Central memory CD8-positive, alpha-beta T cell (primary cell): Measurements from ENCODE around the gene PYGL.
A peak's percentile ranks its signal among the peaks of the same experiment; 100 is the strongest.
"Not testable (repeated sequence)": the region's sequence is repeated elsewhere in the genome, so short reads cannot be mapped to it uniquely, and the experiment has no call there.

Source experiments
- ATAC-seq: fragments of 150-1000 bp; cut with Tn5 transposase; replicated peaks from 2 replicates; pipeline ENCODE4 v1.10.0; 2022; ENCODE audit warnings: mild to moderate bottlenecking, moderate FRiP score, moderate number of reproducible peaks; ENCODE audit not compliant: poor library complexity, severe bottlenecking; ENCODE audit errors: extremely low read depth
- DNase-seq, 2 donors: peaks; one replicate each; pipeline ENCODE4 v3.0.0; 2021; ENCODE audit warnings: low spot score in 2 of 2
- H3K27ac Mint-ChIP-seq: one replicate; pipeline ENCODE4 v1.8.0; 2022; ENCODE audit warnings: low read depth, mild to moderate bottlenecking, moderate library complexity, mixed read lengths
- H3K27me3 Mint-ChIP-seq: one replicate; pipeline ENCODE4 v1.8.0; 2022; ENCODE audit warnings: mixed read lengths
- H3K36me3 Mint-ChIP-seq: one replicate; pipeline ENCODE4 v1.8.0; 2022; ENCODE audit warnings: mild to moderate bottlenecking, moderate library complexity, mixed read lengths; ENCODE audit not compliant: insufficient read depth
- H3K4me1 Mint-ChIP-seq: one replicate; pipeline ENCODE4 v1.8.0; 2022; ENCODE audit warnings: mixed read lengths
- H3K4me3 Mint-ChIP-seq: one replicate; pipeline ENCODE4 v1.8.0; 2022; ENCODE audit warnings: mild to moderate bottlenecking, moderate library complexity, mixed read lengths
- H3K9me3 Mint-ChIP-seq: one replicate; pipeline ENCODE4 v1.8.0; 2022; ENCODE audit warnings: mixed read lengths

Gene PYGL

DNA sequence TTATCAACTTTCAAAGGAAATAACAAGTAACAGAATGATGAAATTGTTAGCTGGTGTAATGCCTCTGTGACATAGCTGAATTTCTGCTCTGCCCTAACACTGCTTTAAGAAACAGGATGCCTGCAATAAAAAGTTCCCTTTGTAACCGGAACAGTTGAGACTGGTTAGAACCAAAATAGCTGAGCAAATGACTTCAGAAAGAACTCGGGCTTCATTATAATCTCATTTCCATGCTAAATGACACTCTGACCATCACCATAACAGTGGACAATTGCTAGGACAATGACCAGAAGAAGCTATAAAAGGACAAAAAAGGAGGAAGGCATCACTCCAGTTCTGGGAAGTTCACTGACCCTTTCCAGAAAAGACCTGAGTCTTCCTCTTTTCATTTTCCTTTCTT is 23.5 kb upstream of the PYGL start:
- Mint-ChIP-seq H3K4me1 (no peaks in the 10 kb centered on the region), H3K27ac (no peak overlapping the region), H3K36me3 (no peaks in the 10 kb centered on the region), H3K9me3 (no peaks in the 10 kb centered on the region), H3K27me3 (peaks cover 48% of the 10 kb centered on the region), H3K4me3 (no peak overlapping the region)
- DNase-seq (no peak), ATAC-seq (no peak)

- ATAC-seq, result no peak
Measured at GRCh38 chr14:50967103-50967502, 22.8 kb upstream of the PYGL start.

DNA sequence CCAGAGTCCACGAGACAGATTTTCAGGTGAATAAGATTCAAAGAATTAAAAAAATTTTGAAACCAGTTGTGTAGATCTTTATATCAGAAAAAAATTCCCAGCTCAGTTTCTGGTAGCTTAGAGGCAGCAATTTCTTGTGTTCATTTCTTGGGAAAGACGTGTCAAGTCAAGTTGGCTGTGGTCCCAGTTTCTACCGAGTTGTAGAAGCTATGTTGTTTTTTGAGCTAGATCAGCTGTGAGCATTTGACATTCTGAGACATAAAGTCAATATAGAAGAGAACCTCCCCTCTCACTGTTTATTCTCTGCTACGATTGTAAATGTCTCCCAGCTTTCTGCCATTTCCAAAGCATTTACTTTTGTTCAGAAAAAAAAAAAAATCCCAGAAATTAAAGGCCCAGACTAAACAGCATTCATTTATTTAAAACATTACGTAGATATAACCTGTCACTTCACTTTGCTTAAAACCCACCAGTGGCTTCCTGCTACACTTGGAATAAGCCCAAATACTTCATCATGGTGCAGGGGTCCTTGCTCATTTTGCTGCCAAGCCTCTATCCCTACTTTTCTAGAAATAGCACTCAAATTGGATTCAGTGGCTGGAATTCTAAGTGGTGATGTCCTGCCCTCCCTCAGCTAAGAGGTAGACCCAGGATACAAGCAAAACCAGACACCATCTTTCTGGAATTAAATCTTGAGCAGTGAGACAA is 20.6 kb upstream of the PYGL start:
- H3K9me3 Mint-ChIP-seq, result no peaks in the 10 kb centered on the region
- no peaks in the 10 kb centered on the region for H3K4me1 Mint-ChIP-seq
- no peak overlapping the region for H3K4me3 Mint-ChIP-seq
- peaks cover 38% of the 10 kb centered on the region for H3K27me3 Mint-ChIP-seq
- ATAC-seq, result no peak
- H3K36me3 Mint-ChIP-seq, result no peaks in the 10 kb centered on the region
- no peak for DNase-seq
- no peak overlapping the region for H3K27ac Mint-ChIP-seq

More at GRCh38 chr14:50967103-50967502, 22.8 kb upstream of the PYGL start:
- no peak overlapping the region for H3K4me3 Mint-ChIP-seq
- no peaks in the 10 kb centered on the region for H3K36me3 Mint-ChIP-seq
- H3K27ac Mint-ChIP-seq, result no peak overlapping the region
- no peaks in the 10 kb centered on the region for H3K9me3 Mint-ChIP-seq
- no peak for DNase-seq
- no peaks in the 10 kb centered on the region for H3K4me1 Mint-ChIP-seq
- H3K27me3 Mint-ChIP-seq, result peaks cover 48% of the 10 kb centered on the region

DNA sequence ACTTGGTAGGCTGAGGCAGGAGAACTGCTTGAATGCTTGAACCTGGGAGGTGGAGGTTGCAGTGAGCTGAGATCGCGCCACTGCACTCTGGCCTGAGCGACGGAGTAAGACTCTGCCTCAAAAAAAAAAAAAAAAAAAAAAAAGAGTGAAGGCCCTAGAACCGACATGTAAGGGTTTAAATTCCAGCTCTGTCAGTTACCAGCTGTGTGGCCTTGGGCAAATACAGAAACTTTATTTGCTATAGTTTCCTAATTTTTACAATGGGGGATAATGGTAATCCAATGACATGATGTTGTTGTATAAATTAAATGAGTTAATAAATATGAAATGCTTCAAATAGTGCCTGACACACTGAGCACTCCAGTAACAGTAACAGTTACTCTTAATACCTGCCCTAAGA is 19.6 kb upstream of the PYGL start:
- Mint-ChIP-seq H3K27ac (no peak overlapping the region), H3K36me3 (no peaks in the 10 kb centered on the region), H3K9me3 (no peaks in the 10 kb centered on the region), H3K4me3 (no peak overlapping the region), H3K4me1 (no peaks in the 10 kb centered on the region), H3K27me3 (peaks cover 34% of the 10 kb centered on the region)
- ATAC-seq (no peak), DNase-seq (no peak)

GRCh38 chr14:50961605-50962221 is 17.4 kb upstream of the PYGL start:
- H3K27me3 Mint-ChIP-seq, result peaks cover 34% of the 10 kb centered on the region
- H3K4me1 Mint-ChIP-seq, result no peaks in the 10 kb centered on the region
- no peak overlapping the region for H3K27ac Mint-ChIP-seq
- DNase-seq (no peak), ATAC-seq (no peak)
- H3K36me3 Mint-ChIP-seq, result no peaks in the 10 kb centered on the region
- no peaks in the 10 kb centered on the region for H3K9me3 Mint-ChIP-seq
- no peak overlapping the region for H3K4me3 Mint-ChIP-seq

GRCh38 chr14:50957296-50957695 is 13.0 kb upstream of the PYGL start:
- no peaks in the 10 kb centered on the region for H3K4me1 Mint-ChIP-seq
- no peak overlapping the region for H3K4me3 Mint-ChIP-seq
- no peaks in the 10 kb centered on the region for H3K9me3 Mint-ChIP-seq
- H3K27ac Mint-ChIP-seq, result no peak overlapping the region
- no peaks in the 10 kb centered on the region for H3K36me3 Mint-ChIP-seq
- ATAC-seq (no peak), DNase-seq (no peak)
- H3K27me3 Mint-ChIP-seq, result peaks cover 7% of the 10 kb centered on the region

- H3K4me3 Mint-ChIP-seq, H3K4me1 Mint-ChIP-seq, H3K36me3 Mint-ChIP-seq, DNase-seq, H3K9me3 Mint-ChIP-seq, H3K27ac Mint-ChIP-seq, H3K27me3 Mint-ChIP-seq, ATAC-seq: not testable (repeated sequence)
Measured at GRCh38 chr14:50956421-50956820, 12.1 kb upstream of the PYGL start.

DNA sequence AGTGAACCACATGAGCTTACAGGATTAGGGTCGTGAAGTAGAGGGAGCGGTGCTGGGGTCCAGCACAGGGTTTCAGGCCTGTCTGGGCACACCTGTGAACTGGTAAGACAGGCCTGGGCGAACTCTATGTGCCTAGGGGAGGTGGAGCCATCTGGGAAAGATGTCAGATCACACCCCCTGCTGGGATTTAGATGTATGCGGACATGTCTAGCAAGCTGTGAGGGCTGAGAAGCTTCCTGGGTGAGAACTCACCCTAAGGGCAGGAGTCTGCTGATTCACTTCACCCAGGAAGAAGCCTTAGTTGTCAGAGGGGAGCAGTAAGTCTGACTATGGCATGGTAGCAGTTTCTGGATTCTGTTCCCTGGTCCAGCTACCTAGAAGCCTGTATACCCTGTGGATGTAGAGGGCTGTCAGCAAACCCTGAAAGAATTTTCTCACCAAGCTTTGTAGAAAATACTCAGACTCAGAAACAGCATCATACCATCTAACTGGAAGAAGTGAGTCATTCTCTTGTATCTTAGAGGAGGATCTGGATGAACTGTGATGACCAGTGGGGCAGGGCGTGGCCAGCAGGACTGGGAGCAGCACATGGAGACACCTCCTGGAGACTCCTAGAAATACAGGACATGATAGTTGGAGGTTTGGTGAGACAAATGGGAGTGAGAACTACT is 11.2 kb upstream of the PYGL start:
- H3K27ac Mint-ChIP-seq, result peak overlapping the region; percentile 26
- H3K27me3 Mint-ChIP-seq, result no peaks in the 10 kb centered on the region
- H3K36me3 Mint-ChIP-seq, result no peaks in the 10 kb centered on the region
- no peak overlapping the region for H3K4me3 Mint-ChIP-seq
- no peaks in the 10 kb centered on the region for H3K9me3 Mint-ChIP-seq
- DNase-seq, result no peak
- H3K4me1 Mint-ChIP-seq, result no peaks in the 10 kb centered on the region
- ATAC-seq, result no peak

DNA sequence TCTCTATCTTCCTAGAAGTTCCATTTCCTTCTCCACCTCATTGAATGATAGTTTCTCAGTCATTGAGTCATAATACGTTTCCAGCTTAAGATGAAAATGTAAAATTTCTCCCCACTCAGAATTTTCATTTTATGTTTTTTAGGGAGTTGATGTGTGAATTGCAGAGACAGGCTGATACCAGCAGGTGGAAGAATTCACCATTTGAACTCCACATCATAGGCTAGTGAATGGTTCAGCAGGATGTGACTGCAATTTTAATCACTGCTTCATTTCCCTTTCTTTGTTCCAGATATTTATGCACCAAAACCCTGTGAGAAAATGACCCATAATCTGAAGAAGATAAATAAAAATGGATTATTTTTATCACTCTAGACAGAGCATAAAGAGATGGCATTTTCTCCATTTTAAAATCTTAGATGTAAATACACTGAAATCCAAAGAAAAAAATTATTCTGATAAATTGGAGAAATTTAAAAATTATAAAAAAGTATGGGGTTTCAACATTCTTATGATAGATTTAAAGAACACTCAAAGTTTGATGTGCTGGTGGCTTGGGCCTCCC is 10.6 kb upstream of the PYGL start:
- H3K36me3 Mint-ChIP-seq, result no peaks in the 10 kb centered on the region
- H3K27me3 Mint-ChIP-seq, result no peaks in the 10 kb centered on the region
- ATAC-seq (no peak), DNase-seq (no peak)
- H3K4me1 Mint-ChIP-seq, result no peaks in the 10 kb centered on the region
- no peak overlapping the region for H3K4me3 Mint-ChIP-seq
- H3K9me3 Mint-ChIP-seq, result no peaks in the 10 kb centered on the region
- no peak overlapping the region for H3K27ac Mint-ChIP-seq

DNA sequence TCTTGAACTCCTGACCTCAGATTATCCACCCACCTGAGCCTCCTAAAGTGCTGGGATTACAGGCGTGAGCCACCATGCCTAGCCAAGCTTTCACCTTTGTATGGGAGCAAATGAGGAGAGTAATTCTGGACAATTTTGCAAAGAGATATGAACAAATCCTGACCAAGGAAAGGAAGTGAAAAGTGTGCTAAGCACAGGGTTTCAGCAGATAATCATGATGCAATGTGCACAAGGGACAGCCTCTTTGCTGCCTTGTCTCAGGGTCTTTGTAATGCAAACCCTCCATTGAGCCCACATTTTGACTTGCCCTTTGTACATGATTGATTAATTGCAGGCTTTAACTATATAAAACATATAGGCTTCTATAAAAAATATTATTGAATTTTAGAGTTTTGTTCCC is 9.2 kb upstream of the PYGL start:
- ATAC-seq (no peak), DNase-seq (no peak)
- Mint-ChIP-seq H3K27ac (no peak overlapping the region), H3K9me3 (no peaks in the 10 kb centered on the region), H3K36me3 (no peaks in the 10 kb centered on the region), H3K27me3 (no peaks in the 10 kb centered on the region), H3K4me3 (no peak overlapping the region), H3K4me1 (no peaks in the 10 kb centered on the region)

DNA sequence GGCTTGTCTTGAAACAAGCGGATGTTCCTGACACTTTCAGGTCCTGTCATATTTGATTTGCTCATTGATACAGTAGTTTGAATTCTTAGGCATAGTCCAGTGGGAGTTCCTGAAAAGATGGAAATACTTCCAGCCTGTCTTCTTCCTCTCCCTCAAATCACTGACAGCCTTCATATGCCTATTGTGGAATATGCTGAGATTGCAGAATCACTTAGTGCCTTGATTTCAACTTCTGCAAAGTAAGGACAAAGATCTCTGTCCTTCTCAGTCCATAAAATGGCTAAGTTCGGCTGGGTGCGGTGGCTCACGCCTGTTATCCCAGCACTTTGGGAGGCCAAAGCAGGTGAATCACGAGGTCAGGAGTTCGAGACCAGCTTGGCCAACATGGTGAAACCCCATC is 6.7 kb upstream of the PYGL start:
- DNase-seq (no peak), ATAC-seq (no peak)
- no peaks in the 10 kb centered on the region for H3K9me3 Mint-ChIP-seq
- no peak overlapping the region for H3K27ac Mint-ChIP-seq
- no peaks in the 10 kb centered on the region for H3K4me1 Mint-ChIP-seq
- H3K4me3 Mint-ChIP-seq, result no peak overlapping the region
- H3K36me3 Mint-ChIP-seq, result no peaks in the 10 kb centered on the region
- no peaks in the 10 kb centered on the region for H3K27me3 Mint-ChIP-seq

- H3K4me3 Mint-ChIP-seq, result no peak overlapping the region
- H3K36me3 Mint-ChIP-seq, result no peaks in the 10 kb centered on the region
- no peaks in the 10 kb centered on the region for H3K9me3 Mint-ChIP-seq
- peaks cover 8% of the 10 kb centered on the region for H3K4me1 Mint-ChIP-seq
- no peak overlapping the region for H3K27ac Mint-ChIP-seq
- no peak for DNase-seq
- peaks cover 6% of the 10 kb centered on the region for H3K27me3 Mint-ChIP-seq
- no peak for ATAC-seq
Measured at GRCh38 chr14:50948205-50948604, 3.9 kb upstream of the PYGL start.

DNA sequence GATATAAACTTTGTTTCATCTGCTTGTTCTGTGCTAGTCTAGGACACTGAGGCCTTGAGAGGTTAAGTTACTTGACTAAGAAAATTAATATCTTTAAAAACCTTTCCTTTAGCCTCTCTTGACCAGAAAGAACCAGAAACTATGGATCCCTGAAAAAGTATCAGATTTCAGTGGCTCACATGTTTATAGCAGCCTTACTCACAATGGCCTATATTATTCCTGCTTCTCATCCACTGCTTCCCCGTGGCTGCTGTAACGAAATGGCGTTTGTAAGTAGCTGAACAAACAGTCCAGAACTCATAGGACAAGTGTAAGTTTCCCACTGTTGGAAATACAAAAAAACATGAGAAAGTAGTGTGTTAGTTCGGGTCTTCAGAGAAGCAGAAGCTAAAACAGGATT is 3.2 kb upstream of the PYGL start:
- H3K4me1 Mint-ChIP-seq, result peaks cover 8% of the 10 kb centered on the region
- H3K27me3 Mint-ChIP-seq, result peaks cover 13% of the 10 kb centered on the region
- H3K4me3 Mint-ChIP-seq, result no peak overlapping the region
- H3K36me3 Mint-ChIP-seq, result no peaks in the 10 kb centered on the region
- H3K9me3 Mint-ChIP-seq, result no peaks in the 10 kb centered on the region
- H3K27ac Mint-ChIP-seq, result no peak overlapping the region
- DNase-seq (no peak), ATAC-seq (no peak)
